ENCODE results near the gene BMF. TPM values are rescaled to one million over a fixed set of nuclear protein-coding genes. Genes with fewer than 3 reads are reported as not detected.
A peak's percentile ranks its signal among the peaks of the same experiment; 100 is the strongest.

The BMF gene
- total and polyA plus RNA-seq, 2 of the 4 experiments (the other 2 are of a cell fraction), result 2.4 to 2.9 TPM

DNA sequence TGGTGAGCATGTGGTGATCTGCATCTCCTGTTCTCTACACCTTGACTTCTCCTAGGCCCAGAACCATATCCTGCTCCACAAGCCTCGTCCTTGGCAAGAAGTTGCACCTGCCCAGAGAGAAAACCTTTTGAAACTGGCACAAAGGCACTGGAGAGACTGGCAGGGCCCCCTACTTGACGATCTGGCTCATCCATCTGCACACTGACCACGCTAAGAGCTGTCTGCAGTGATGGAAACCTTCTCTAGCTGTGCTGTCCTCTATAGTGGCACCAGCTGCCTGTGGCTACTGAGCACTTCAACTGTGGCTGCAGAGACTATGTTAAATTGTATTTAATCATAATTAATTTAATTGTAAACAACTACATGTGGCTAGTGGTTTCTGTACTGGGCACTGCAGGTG is 43.5 kb downstream of the BMF start:
- peak overlapping the region in 1 of 2 experiments; percentile 68; a peak in 1 of 4 replicates for H4K8ac ChIP-seq (ENCODE audit: low read depth in 2 of 2, low read length in 2 of 2)
- peak overlapping the region; percentile 79; the same call in 1 of the 2 replicates for H2AK5ac ChIP-seq (ENCODE audit: low read depth, low read length)
- ChIA-PET POLR2A (ENCODE audit: unreplicated experiment) (no interaction called here), CTCF (interaction anchor here (0.7 kb wide), 1 partner anchor 81 kb away, joined by 6 read pairs; no protein-coding TSS in a partner anchor)
- H3K9me1 ChIP-seq (ENCODE audit: insufficient read depth, low read length), result peaks cover 30% of the 10 kb centered on the region
- peak overlapping the region; percentile 46 for H3K14ac ChIP-seq (replicated peaks; ENCODE audit: low read depth, low read length)
- no peak overlapping the region for H3K18ac ChIP-seq (ENCODE audit: low read depth, low read length)
- H2BK5ac ChIP-seq (ENCODE audit: low read depth, low read length, poor library complexity, severe bottlenecking), result no peak overlapping the region
- peak overlapping the region; percentile 37; the same call in 1 of the 3 replicates for H2BK15ac ChIP-seq (ENCODE audit: low read depth, low read length)
- peak overlapping the region; percentile 89 for H2BK120ac ChIP-seq (ENCODE audit: low read depth, low read length)
- no peak overlapping the region for H3K4me2 ChIP-seq (ENCODE audit: low read depth, low read length)
- H3K9ac ChIP-seq (ENCODE audit: low read depth, low read length), result no peak overlapping the region
- no peak overlapping the region for H2AK9ac ChIP-seq (replicated peaks; ENCODE audit: low read depth, low read length, poor library complexity)
- H2BK20ac ChIP-seq (ENCODE audit: low read depth, low read length), result peak overlapping the region; percentile 22
- in situ Hi-C loops (cut with MboI; ENCODE audit: low sequenced_read_pairs), result no loop called here
- H3K23ac ChIP-seq (ENCODE audit: low read depth, low read length), result peak overlapping the region; percentile 61; the same call in 1 of the 2 replicates
- peak overlapping the region; percentile 99 for H3K4ac ChIP-seq (ENCODE audit: low read depth, low read length)
- BruUV-seq (replicated peaks), result no TSS peak
- H3K79me1 ChIP-seq (ENCODE audit: low read depth in 1 of 2, low read length in 2 of 2), result peaks cover 0 to 10% of the 10 kb centered on the region in 2 experiments; a peak in 1 of 4 replicates
- H4K91ac ChIP-seq (ENCODE audit: insufficient read depth, low read depth, low read length), result peak overlapping the region; percentile 38; the same call in 1 of the 2 replicates
- no peaks in the 10 kb centered on the region for H3K9me3 ChIP-seq (ENCODE audit: control insufficient read depth, insufficient read depth, low read length)
- ATAC-seq (ENCODE audit: low read depth) (no peak), DNase-seq (no peak)
- whole genome bisulfite sequencing, 2 experiments (ENCODE audit: extremely low coverage in 2 of 2, insufficient read length in 1 of 2), result 86% methylated on average over 2 of the region's 3 CpGs; no CpG with 5 or more reads in 1 of the 2 experiments
- H2AFZ ChIP-seq (replicated peaks; ENCODE audit: low read length, poor library complexity), result no peak overlapping the region
- no peak overlapping the region for H3K56ac ChIP-seq (ENCODE audit: extremely low read depth, insufficient read depth, low read length)
- no peaks in the 10 kb centered on the region for H4K20me1 ChIP-seq (ENCODE audit: insufficient read depth, low read length)
- intact Hi-C loops (cut with micrococcal nuclease), result no loop called here
- H3K4me1 ChIP-seq (ENCODE audit: control insufficient read depth, insufficient read depth, low read length), result peaks cover 30% of the 10 kb centered on the region
- H3K4me3 ChIP-seq (ENCODE audit: insufficient read depth, low read depth, low read length), result no peak overlapping the region
- no peak overlapping the region for H3K27ac ChIP-seq (ENCODE audit: insufficient read depth, low read length)
- dilution Hi-C loops (cut with HindIII; ENCODE audit: low sequenced_read_pairs, unreplicated experiment), result no loop called here
- no peak for TF ChIP-seq CHD1 (IDR thresholded peaks at IDR 0.05; ENCODE audit: low read depth, low read length)
- TF ChIP-seq POLR2A (IDR thresholded peaks at IDR 0.05; ENCODE audit: low read depth, low read length), result no peak
- TF ChIP-seq BHLHE40 (IDR thresholded peaks at IDR 0.05; ENCODE audit: low read depth, low read length), result no peak
- TF ChIP-seq, protein P1, sequence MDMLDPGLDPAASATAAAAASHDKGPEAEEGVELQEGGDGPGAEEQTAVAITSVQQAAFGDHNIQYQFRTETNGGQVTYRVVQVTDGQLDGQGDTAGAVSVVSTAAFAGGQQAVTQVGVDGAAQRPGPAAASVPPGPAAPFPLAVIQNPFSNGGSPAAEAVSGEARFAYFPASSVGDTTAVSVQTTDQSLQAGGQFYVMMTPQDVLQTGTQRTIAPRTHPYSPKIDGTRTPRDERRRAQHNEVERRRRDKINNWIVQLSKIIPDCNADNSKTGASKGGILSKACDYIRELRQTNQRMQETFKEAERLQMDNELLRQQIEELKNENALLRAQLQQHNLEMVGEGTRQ (IDR thresholded peaks at IDR 0.05; ENCODE audit: low read depth, low read length), result no peak
- no peak for TF ChIP-seq SMC3 (IDR thresholded peaks at IDR 0.05; ENCODE audit: low read depth, low read length)
- no peak for TF ChIP-seq FOS (IDR thresholded peaks at IDR 0.05; ENCODE audit: low read depth, low read length)
- no peak for TF ChIP-seq RCOR1 (IDR thresholded peaks at IDR 0.05; ENCODE audit: insufficient replicate concordance, low read length)
- TF ChIP-seq MXI1 (IDR thresholded peaks at IDR 0.05; ENCODE audit: borderline replicate concordance, low read depth, low read length), result no peak
- H3K27me3 ChIP-seq (ENCODE audit: control insufficient read depth, insufficient read depth, low read length), result no peaks in the 10 kb centered on the region
- H3K36me3 ChIP-seq (ENCODE audit: control insufficient read depth, insufficient read depth, low read length), result no peaks in the 10 kb centered on the region
- no peak overlapping the region for H4K5ac ChIP-seq (ENCODE audit: low read depth, low read length)
